ENCODE results near the gene RPRML.

The RPRML gene

DNA sequence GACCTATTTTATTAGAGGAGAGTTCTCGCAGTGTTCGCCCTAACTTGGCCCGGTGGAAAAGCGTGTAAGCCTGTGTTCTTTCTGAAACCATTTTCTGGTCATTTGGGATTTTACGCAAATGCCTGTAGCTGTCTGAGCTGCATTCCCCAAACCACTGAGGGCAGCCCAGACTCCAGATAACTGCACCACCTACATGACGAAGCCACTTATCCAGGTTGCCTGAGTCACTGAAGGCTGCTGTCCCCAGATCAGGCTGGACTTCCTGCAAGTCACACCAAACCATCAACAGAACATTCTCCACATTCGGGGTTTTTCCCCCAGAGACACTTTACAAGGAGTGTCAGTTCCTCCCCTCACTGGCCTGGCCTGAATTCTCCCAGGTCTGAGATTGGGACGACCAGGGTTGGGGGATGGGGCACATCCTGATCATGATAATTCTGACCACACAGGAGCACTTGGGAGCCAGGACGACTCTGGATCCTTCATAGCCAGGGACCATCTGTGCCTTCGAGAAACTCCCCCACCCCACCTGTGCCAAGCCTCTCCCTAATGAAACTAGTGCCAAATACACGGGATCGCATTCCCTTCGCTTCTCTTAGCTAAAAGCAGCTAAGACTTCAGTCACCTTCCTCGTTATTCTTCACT, 2.3 kb downstream of the RPRML start:
- DNase-seq (ENCODE audit: low spot score) = no peak
- no peak for TF ChIP-seq CTCF (IDR thresholded peaks at IDR 0.05; ENCODE audit: extremely low read depth, insufficient read depth, missing control alignments)

GRCh38 chr17:46975287-46975686, 3.8 kb downstream of the RPRML start:
- no peak for DNase-seq (ENCODE audit: low spot score)
- no peak for TF ChIP-seq CTCF (IDR thresholded peaks at IDR 0.05; ENCODE audit: extremely low read depth, insufficient read depth, missing control alignments)
- in situ Hi-C loops (cut with MboI; ENCODE audit: low pct_unique_long_range_greater_than_20kb, low sequenced_read_pairs, unreplicated experiment) = no loop called here

More for the DNA sequence above, 2.3 kb downstream of the RPRML start:
- in situ Hi-C loops (cut with MboI; ENCODE audit: low pct_unique_long_range_greater_than_20kb, low sequenced_read_pairs, unreplicated experiment) = no loop called here

DNA sequence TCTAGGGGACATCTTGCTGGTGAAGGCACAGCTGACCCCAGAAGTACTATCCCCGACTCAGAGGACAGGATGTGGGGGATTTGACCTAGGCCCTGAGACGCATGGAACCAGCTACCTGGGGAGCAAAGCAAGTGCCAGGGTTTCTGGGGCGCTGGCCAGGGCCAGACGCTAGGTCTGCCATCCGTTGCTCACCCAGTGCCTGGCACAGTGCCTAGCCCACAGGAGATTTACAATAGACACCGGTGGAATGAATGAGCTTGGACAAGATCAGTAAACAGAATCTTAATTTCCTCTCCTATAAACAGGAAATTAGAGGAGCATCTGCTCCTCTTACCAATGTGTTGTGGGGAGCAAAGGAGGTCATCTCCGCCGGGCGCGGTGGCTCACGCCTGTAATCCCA, 5.0 kb downstream of the RPRML start:
- no peak for DNase-seq (ENCODE audit: low spot score)
- in situ Hi-C loops (cut with MboI; ENCODE audit: low pct_unique_long_range_greater_than_20kb, low sequenced_read_pairs, unreplicated experiment) = no loop called here
- TF ChIP-seq CTCF (IDR thresholded peaks at IDR 0.05; ENCODE audit: extremely low read depth, insufficient read depth, missing control alignments) = no peak

DNA sequence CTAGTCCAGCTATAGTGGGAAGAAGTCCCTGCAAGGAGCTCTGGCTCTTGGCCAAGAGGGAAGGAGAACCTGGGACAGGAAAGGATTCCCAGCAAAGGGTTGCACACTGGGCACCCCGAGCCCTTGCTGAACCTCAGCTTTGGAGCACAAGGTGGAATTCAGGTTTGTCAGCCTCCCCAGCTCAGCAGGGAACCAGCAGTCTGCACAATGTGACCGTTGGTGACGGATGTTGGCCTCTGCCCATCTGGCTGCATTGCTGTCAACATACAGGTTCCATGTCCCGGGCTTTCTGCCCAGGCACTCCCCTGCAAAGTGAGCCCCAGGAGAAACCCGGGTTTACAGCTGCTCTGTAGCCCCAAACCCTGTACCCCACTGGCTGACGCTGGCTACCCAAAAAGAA, 6.7 kb downstream of the RPRML start:
- DNase-seq (ENCODE audit: low spot score) = no peak
- TF ChIP-seq CTCF (IDR thresholded peaks at IDR 0.05; ENCODE audit: extremely low read depth, insufficient read depth, missing control alignments) = no peak
- in situ Hi-C loops (cut with MboI; ENCODE audit: low pct_unique_long_range_greater_than_20kb, low sequenced_read_pairs, unreplicated experiment) = no loop called here

DNA sequence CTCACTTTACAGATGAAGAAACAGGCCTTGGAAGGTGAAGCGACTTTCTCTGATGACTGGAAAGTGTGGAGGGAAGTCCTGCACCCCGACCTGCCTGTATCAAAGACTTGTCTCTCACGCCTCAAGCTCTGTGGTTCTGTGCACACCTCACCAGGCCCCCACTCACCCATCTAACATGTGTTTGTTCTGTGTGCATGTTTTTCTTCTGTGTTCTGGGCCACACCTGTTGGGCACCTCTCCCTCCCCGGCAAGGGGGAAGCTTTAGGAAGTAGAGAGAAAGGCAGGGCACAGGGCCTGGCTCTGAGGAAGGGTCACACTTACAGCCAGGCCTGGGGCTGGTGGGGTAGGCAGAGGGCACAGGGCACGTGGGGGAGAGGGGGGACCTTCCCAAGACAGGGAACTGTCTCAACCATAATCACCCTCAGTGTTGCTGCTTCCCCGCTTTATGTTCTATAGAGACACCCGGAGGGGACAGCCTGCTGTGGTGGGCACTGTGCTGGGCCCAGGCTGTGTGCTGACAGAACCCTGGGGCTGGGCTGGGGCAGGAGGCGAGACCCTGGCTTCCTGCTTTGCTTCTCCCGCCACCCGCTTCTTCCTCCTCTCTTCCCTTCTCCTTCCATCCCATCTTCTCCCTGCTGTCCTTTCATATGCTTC, 7.3 kb downstream of the RPRML start:
- TF ChIP-seq CTCF (IDR thresholded peaks at IDR 0.05; ENCODE audit: extremely low read depth, insufficient read depth, missing control alignments) = no peak
- DNase-seq (ENCODE audit: low spot score) = no peak
- in situ Hi-C loops (cut with MboI; ENCODE audit: low pct_unique_long_range_greater_than_20kb, low sequenced_read_pairs, unreplicated experiment) = no loop called here

- no peak for DNase-seq (ENCODE audit: low spot score)
- TF ChIP-seq CTCF (IDR thresholded peaks at IDR 0.05; ENCODE audit: extremely low read depth, insufficient read depth, missing control alignments) = no peak
- in situ Hi-C loops (cut with MboI; ENCODE audit: low pct_unique_long_range_greater_than_20kb, low sequenced_read_pairs, unreplicated experiment) = no loop called here
Observed at GRCh38 chr17:46968896-46969295, 10.2 kb downstream of the RPRML start.

Data from GM13977 (cell line).